Activated naive CD4-positive, alpha-beta T cell treated with anti-CD3 and anti-CD28 coated beads, Interleukin-2, amount 50 U/mL, for 72 hours (primary cell): Measurements from ENCODE around the gene ADCK2. TPM values are rescaled to one million over a fixed set of nuclear protein-coding genes. Genes with fewer than 3 reads are reported as not detected.
"Not testable (repeated sequence)": the region's sequence is repeated elsewhere in the genome, so short reads cannot be mapped to it uniquely, and the experiment has no call there.

Experiments
- ATAC-seq, 2 donors: fragments of 150-1000 bp; cut with Tn5 transposase; 2 replicates each; pipeline ENCODE4 v1.10.0; 2021; ENCODE audit warnings: mild to moderate bottlenecking in 2 of 2, moderate library complexity in 2 of 2
- DNase-seq, 2 donors: peaks; one replicate each; pipeline ENCODE4 v3.0.0; 2021 to 2022; ENCODE audit warnings: low spot score in 2 of 2
- H3K27ac Mint-ChIP-seq, 2 donors: one replicate each; pipeline ENCODE4 v1.8.0; 2022; ENCODE audit warnings: mild to moderate bottlenecking in 2 of 2, mixed read lengths in 2 of 2
- H3K36me3 Mint-ChIP-seq, 2 donors: one replicate each; pipeline ENCODE4 v1.8.0; 2022; ENCODE audit warnings: mixed read lengths in 2 of 2
- H3K9me3 Mint-ChIP-seq, 2 donors: one replicate each; pipeline ENCODE4 v1.8.0; 2022; ENCODE audit warnings: mixed read lengths in 2 of 2
- total RNA-seq, 2 donors: library from RNA; stranded (reverse); gene quantifications; one replicate each; pipeline ENCODE4 v1.2.3, GENCODE V29; 2022

Gene ADCK2
- total RNA-seq, 2 donors from 2014 or later = 13.8 to 25.6 TPM

DNA sequence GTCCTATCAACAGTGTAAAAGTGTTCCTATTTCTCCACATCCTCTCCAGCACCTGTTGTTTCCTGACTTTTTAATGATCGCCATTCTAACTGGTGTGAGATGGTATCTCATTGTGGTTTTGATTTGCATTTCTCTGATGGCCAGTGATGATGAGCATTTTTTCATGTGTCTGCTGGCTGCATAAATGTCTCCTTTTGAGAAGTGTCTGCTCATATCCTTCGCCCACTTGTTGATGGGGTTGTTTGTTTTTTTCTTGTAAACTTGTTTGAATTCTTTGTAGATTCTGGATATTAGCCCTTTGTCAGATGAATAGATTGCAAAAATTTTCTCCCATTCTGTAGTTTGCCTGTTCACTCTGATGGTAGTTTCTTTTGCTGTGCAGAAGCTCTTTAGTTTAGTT, 9.8 kb upstream of the ADCK2 start:
- not testable (repeated sequence) for H3K36me3 Mint-ChIP-seq, H3K27ac Mint-ChIP-seq, ATAC-seq, H3K9me3 Mint-ChIP-seq, DNase-seq

DNA sequence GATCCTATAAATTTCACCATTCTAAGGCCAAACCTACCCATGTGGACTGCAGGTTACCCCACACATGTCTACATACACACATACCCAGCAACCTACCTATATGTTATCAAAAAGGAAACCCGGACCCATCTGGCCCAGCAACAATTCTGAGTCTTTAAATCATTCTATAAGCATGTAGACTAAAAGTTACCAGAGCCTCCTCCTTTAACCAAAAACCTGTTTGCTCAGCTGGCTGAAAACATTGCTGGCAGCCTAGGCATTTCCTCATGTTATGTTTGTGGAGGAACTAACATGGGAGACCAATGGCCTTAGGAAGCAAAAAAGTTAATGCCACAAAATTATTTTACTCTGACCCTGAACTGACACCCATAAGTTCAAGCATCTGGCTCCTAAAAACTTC, 5.3 kb upstream of the ADCK2 start:
- no peak overlapping the region for H3K27ac Mint-ChIP-seq
- H3K36me3 Mint-ChIP-seq = peaks cover 0 to 9% of the 10 kb centered on the region in 2 donors
- no peak for ATAC-seq
- no peaks in the 10 kb centered on the region for H3K9me3 Mint-ChIP-seq
- DNase-seq = no peak

DNA sequence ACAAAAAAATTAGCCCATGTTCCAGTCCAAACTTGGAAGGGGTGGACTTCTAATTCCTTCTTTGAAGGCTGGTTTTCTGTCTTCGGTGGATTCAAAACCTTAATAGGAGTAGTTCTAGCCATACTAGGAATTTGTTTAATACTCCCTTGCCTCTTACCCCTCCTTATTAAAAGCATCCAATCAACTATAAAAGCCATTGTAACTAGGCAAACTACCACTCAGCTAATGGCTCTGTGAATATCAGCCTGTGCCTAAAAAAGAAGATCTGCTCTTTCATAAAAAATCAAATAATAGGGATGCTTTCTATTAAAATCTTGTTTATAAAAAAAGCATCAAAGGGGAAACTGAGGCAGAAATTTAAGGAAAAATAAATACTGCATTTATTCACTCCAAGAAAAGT, 4.1 kb upstream of the ADCK2 start:
- no peak for ATAC-seq
- H3K9me3 Mint-ChIP-seq = no peaks in the 10 kb centered on the region
- no peak for DNase-seq

DNA sequence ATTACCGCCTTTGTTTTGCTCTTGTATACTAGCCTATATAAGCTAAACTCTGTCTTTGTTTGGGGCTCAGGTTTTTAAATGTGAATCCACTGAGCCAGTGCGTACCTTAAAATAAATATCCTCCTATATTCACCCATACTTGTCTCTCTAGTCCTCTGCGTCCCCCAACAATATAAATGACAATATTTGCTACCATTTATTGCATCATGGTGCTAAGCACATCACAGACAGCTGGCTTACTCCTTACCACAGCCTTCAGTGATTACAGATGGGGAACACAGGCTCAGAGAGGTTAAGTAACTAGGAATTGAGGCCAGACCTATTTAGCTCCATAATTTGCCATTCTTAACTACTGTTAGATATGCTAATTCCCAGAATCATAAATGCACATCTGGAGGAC, 3.4 kb upstream of the ADCK2 start:
- ATAC-seq = no peak
- H3K9me3 Mint-ChIP-seq = no peaks in the 10 kb centered on the region
- no peak overlapping the region for H3K27ac Mint-ChIP-seq

More for the DNA sequence above, 4.1 kb upstream of the ADCK2 start:
- Mint-ChIP-seq H3K27ac (no peak overlapping the region), H3K36me3 (peaks cover 0 to 9% of the 10 kb centered on the region in 2 donors)

DNA sequence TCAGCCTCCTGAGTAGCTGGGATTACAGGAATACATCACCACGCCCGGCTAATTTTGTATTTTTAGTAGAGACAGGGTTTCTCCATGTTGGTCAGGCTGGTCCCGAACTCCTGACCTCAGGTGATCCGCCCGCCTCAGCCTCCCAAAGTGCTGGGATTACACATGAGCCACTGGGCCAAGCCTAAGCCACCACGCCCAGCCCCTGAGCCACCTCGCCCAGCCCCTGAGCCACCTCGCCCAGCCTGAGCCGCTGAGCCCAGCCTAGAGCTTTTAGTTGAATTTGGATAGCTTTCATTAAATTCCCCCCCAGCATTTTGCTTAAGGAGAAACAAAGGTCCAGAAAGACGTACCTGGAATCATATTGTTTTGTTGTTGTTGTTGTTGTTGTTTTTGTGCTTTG, 2.9 kb upstream of the ADCK2 start:
- not testable (repeated sequence) for H3K9me3 Mint-ChIP-seq, H3K36me3 Mint-ChIP-seq, DNase-seq, H3K27ac Mint-ChIP-seq, ATAC-seq

More for the DNA sequence above, 3.4 kb upstream of the ADCK2 start:
- no peak for DNase-seq
- H3K36me3 Mint-ChIP-seq = peaks cover 0 to 7% of the 10 kb centered on the region in 2 donors

DNA sequence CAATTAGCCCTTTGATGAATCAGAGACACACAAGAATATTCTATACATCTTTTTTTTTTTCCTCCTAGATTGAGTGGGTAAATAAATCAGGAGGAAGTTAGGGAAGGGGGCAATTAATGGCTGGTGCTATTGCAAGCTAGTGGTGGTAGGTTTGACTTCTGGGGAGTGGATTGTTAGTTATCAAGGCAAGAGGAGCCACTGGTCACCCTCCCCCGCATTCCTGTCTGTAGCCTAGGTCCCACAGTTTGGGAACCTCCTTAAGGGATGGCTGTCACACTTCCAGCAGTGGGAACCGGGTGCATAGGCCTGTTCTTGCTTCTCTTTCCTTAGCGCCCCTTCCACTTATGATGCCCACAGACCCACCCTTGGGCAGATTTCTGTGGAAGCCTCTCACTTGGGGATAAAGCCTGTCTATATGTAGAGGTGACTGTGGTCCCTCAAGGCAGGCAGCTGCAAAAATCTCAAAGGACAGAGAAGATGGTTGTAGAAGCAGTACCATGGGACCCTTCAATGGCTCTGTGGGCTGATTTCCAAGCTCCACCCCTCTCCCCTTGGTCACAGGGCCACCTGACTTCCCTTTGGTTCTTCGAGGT, 2.3 kb upstream of the ADCK2 start:
- Mint-ChIP-seq H3K27ac (no peak overlapping the region), H3K9me3 (no peaks in the 10 kb centered on the region), H3K36me3 (no peaks in the 10 kb centered on the region)
- ATAC-seq (no peak), DNase-seq (no peak)

DNA sequence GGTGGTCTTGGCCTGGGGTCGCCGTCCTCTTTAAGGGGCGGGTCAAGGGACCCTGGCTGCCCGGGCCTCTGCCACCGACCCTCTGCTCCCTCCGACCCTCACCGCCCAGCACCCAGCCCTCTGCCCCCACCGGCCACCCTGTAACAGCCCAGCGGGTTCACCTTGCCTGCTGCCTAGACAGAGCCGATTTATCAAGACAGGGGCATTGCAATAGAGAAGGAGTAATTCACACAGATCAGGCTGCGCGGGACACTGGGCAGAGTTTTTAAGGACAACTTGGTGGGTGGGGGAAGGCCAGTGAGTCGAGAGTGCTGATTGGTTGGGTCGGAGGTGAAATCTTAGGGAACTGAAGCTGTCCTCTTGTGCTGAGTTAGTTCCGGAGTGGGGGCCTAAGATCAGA, 779 bp upstream of the ADCK2 start:
- DNase-seq (no peak), ATAC-seq (no peak)
- H3K9me3 Mint-ChIP-seq = no peaks in the 10 kb centered on the region
- H3K36me3 Mint-ChIP-seq = no peaks in the 10 kb centered on the region
- peak overlapping the region in 1 of 2 donors; percentile 64 for H3K27ac Mint-ChIP-seq

DNA sequence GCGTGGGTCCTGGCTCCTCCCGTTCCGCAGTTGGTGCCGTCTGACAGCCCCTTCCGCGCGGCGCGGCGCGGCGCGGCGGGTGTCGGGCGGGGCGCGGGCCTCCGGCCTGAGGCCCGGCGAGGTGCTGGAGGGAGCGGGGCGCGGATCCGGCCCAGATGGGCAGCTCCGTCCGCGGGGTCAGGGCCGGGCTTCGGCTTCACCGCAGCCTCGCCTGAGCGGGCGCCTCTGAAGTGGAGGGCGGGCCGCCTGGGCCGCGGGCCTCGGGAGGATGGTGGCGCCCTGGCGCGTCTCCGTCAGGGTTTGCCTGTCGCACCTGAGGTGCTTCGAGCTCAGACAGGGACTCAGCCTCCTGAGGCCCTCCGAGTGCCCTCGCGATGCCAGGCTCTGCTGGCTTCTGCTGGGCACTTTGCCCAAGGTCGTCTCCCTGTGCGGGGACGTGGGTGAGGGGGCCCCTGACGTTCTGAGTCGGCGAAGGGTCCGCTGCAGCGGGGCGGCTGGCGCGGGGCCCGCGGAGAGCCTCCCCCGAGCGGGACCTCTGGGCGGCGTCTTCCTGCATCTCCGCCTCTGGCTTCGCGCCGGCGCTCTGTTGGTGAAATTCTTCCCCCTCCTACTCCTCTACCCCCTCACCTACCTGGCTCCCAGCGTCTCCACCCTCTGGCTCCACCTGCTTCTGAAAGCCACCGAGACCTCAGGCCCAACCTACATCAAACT, 473 bp downstream of the ADCK2 start:
- ATAC-seq (peak; percentile 78 to 81), DNase-seq (peak; percentile 65 to 68)
- Mint-ChIP-seq H3K27ac (peak overlapping the region; percentile 78 to 85), H3K9me3 (no peaks in the 10 kb centered on the region), H3K36me3 (no peaks in the 10 kb centered on the region)

DNA sequence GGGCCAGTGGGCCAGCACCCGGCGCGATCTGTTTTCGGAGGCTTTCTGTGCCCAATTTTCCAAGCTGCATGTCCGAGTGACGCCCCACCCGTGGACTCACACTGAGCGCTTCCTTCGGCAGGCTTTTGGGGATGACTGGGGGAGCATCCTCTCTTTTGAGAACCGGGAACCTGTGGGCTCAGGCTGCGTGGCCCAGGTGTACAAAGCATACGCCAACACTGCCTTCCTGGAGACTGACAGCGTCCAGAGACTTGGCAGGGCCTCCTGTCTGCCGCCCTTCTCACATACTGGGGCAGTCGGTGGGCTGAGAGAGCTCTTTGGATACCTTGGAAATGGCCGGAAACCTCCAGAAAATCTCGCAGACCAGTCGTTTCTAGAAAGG, 1.0 kb downstream of the ADCK2 start:
- peak in 1 of 2 donors; percentile 8 for DNase-seq
- Mint-ChIP-seq H3K9me3 (no peaks in the 10 kb centered on the region), H3K27ac (peak overlapping the region; percentile 78 to 85), H3K36me3 (no peaks in the 10 kb centered on the region)
- peak in 1 of 2 donors; percentile 2 for ATAC-seq

DNA sequence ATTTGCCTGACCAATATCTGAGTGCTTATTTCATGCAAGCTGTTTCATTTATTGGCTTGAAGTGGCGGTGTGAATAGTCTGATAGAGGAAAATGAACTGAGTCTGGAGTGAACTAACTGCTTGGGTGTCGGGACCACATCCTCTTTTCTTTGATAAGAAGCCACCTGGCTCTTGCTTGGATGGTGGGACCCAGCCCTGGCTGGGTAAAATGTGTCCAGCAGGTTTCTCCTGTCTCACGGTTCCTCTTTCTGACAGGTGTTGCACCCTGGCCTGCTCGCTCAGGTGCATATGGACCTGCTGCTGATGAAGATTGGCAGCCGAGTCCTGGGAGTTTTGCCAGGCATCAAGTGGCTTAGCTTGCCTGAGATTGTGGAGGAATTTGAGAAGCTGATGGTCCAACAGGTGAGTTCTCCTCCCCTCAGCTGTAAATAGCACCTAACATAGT, 1.6 kb downstream of the ADCK2 start:
- DNase-seq = no peak
- Mint-ChIP-seq H3K27ac (peak overlapping the region in 1 of 2 donors; percentile 65), H3K36me3 (peaks cover 0 to 6% of the 10 kb centered on the region in 2 donors), H3K9me3 (no peaks in the 10 kb centered on the region)
- ATAC-seq = no peak

DNA sequence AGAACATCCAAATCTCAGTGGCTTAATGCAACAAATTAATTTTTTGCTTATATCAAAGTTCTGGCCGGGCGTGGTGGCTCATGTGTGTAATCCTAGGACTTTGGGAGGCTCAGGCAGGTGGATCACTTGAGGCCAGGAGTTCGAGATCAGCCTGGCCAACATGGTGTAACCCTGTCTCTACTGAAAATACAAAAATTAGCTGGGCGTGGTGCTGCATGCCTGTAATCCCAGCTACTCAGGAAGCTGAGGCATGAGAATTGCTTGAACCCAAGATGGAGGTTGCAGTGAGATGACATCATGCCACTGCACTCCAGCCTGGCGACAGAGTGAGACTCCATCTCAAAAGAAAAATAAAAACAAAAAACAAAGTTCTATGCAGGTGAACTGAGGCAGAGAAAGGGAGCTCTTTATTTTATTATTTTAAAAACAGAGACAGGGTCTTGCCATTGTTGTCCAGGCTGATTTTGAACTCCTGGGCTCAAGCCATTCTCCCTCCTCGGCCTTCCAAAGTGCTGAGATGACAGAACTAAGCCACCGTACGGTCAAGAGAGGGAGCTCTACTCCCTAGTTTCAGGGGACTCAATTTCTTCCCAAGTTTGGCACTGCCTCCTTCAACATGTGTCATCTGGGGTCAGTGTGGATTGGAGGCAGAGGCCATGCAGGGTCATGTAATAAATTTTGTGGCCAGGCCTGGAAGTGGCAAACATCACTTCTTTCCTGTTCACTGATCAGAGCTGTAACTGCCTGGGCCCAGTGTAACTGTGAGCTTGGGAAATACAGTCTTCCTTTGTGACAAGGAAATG, 2.4 kb downstream of the ADCK2 start:
- Mint-ChIP-seq H3K9me3 (no peaks in the 10 kb centered on the region), H3K27ac (peak overlapping the region in 1 of 2 donors; percentile 65), H3K36me3 (peaks cover 0 to 6% of the 10 kb centered on the region in 2 donors)
- DNase-seq (no peak), ATAC-seq (no peak)

DNA sequence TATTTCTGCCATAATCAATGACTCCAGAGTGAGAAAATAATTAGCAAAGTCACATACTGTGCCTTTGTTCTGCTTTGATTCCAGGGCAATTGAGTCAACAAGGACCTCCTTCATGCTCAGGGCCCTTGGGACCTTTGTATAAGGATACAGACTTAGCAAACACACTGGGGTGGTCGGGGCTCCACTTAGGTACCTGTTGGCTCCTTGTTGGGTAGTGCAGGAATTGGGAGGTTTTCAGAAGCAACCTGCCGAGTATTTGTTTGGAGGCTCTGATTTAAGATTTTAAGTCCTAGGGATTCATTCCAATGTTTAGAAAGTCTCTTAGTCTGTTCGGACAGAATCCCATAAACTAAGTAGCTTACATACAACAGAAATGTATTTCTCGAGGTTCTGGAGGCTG, 3.0 kb downstream of the ADCK2 start:
- Mint-ChIP-seq H3K27ac (peak overlapping the region in 1 of 2 donors; percentile 65), H3K9me3 (no peaks in the 10 kb centered on the region), H3K36me3 (peaks cover 4 to 9% of the 10 kb centered on the region in 2 donors)
- no peak for ATAC-seq
- no peak for DNase-seq

DNA sequence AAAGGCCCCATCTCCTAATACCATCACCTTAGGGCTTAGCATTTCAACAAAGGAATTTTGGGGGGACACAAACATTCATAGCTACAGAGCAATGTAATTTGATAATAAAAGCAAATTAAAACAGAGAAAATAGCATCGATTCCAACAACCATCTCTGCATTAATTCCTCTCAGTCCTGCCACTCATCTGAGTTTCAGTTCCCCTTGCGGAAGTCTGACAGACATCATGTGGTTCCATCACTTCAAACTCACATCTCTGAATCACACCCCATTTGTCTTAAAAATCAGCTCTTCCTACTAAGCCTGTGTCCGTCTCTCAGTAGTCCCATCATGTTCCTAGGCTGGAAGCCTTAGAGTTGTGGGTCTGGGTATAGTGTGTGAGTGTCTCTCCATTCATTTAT, 3.6 kb downstream of the ADCK2 start:
- Mint-ChIP-seq H3K36me3 (peaks cover 7 to 15% of the 10 kb centered on the region in 2 donors), H3K27ac (peak overlapping the region in 1 of 2 donors; percentile 32), H3K9me3 (no peaks in the 10 kb centered on the region)
- DNase-seq (no peak), ATAC-seq (no peak)

DNA sequence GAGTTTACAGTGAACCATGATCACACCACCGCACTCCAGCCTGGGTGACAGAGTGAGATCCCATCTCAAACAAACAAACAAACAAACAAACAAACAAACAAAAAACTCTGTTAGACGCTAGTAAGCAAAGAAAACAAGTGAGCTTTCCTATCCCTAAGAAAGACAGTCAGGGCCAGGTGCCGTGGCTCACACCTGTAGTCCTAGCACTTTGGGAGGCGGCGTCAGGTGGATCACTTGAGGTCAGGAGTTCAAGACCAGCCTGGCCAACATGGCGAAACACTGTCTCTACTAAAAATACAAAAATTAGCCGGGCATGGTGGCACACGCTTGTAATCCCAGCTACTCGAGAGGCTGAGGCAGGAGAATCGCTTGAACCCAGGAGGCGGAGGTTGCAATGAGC, 4.2 kb downstream of the ADCK2 start:
- Mint-ChIP-seq H3K36me3 (peaks cover 10 to 15% of the 10 kb centered on the region in 2 donors), H3K27ac (peak overlapping the region in 1 of 2 donors; percentile 32)
- not testable (repeated sequence) for ATAC-seq, H3K9me3 Mint-ChIP-seq, DNase-seq

DNA sequence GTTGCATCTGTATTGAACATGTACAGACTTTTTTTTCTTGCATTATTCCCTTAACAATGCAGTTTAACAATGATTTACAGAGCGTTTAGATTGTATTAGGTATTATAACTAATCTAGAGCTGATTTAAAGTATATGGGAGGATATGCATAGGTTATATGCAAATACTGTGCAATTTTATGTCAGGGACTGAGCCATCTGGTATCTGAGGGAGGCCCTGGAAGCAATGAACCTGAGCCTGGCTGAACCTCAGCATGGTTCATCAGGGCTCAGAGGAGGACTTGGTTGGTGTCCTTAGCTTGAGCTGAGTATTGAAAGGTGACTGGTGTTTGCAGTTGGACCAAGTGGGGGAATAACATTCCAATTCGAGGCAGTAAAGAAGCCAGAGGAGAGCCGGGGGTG, 4.8 kb downstream of the ADCK2 start:
- H3K9me3 Mint-ChIP-seq = no peaks in the 10 kb centered on the region
- DNase-seq (peak in 1 of 2 donors; percentile 35), ATAC-seq (no peak)

DNA sequence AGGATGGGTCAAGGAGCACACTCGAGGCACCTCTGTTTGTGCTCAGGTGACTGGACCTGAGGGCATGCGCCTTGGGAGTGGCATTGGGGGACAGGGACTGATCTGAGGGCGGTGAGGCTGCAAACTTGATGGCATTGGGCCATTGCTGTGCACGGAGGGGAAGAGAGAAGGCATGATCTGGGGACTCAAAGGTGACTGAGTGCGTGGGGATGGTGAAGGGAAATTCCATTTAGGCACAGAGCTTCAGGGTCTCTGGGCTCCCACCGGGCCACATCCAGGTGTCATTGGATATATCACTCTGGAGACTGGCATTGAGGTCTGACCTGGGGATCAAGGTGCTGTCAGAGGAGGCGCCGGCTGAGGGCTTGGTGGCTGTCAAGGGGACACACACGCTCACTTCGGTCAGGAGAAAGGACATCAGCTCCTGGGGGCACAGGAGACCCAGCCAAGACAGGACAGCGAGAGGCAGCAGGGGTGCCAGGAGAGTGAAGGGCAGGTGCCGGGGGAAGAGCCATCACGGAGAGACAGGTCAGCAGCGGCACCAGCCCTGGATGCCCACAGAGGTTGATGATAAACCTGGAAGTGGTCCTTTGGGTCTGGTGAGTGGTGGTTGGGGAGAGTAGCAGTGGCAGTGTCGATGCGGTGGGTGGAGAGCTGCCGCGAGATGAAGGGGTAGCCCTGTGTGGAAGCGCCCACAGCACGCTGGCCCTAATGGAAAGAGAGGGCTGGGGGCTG, 5.5 kb downstream of the ADCK2 start:
- Mint-ChIP-seq H3K27ac (peak overlapping the region in 1 of 2 donors; percentile 3), H3K36me3 (peaks cover 12 to 15% of the 10 kb centered on the region in 2 donors), H3K9me3 (no peaks in the 10 kb centered on the region)
- no peak for ATAC-seq
- peak in 1 of 2 donors; percentile 48 for DNase-seq

More for the DNA sequence above, 4.8 kb downstream of the ADCK2 start:
- H3K36me3 Mint-ChIP-seq = peaks cover 12 to 15% of the 10 kb centered on the region in 2 donors
- peak overlapping the region in 1 of 2 donors; percentile 3 for H3K27ac Mint-ChIP-seq
